Measurements from ENCODE around the gene KLHL42. TPM values are rescaled to one million over a fixed set of nuclear protein-coding genes. Genes with fewer than 3 reads are reported as not detected.

The KLHL42 gene
- total and polyA plus RNA-seq, 2 of the 13 experiments (the other 11 are each of a cell fraction or from before 2014, with no cell fraction given) = 13.5 to 14.0 TPM

DNA sequence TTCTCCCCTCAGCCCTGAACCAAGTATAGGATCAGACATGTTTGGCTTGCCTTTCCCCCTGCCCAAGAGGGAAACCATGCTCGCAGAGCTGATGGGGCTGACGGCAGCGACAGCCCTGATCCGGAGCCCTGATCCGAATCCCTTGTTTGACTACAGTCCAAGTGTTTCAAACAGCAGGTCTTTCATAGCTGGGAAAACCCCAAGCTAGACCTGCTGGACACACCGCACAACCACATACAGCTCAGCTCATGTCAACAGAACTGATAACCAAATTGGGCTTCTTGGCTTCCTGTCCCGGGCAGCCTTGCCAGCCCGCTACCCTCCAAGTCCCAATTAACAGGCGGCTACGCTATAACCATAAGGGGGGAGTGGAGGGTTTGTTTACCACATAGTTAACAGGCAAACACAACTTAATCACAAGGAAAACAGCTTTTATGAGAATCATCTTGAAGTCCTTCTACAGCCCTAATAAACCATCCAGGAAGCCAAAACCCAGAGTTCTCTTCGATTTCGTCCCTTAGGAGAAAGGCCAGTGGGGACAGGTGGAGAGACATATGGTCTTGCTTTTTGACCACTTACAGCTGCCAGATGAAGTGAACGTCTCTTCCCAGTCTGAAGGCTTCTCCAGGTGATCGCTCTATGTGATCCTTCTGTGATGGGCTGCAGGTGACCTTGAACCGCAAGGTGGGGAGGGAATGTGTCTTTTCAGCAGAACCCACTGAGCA is 64.5 kb downstream of the KLHL42 start (continued):
- TF ChIP-seq, protein P1, sequence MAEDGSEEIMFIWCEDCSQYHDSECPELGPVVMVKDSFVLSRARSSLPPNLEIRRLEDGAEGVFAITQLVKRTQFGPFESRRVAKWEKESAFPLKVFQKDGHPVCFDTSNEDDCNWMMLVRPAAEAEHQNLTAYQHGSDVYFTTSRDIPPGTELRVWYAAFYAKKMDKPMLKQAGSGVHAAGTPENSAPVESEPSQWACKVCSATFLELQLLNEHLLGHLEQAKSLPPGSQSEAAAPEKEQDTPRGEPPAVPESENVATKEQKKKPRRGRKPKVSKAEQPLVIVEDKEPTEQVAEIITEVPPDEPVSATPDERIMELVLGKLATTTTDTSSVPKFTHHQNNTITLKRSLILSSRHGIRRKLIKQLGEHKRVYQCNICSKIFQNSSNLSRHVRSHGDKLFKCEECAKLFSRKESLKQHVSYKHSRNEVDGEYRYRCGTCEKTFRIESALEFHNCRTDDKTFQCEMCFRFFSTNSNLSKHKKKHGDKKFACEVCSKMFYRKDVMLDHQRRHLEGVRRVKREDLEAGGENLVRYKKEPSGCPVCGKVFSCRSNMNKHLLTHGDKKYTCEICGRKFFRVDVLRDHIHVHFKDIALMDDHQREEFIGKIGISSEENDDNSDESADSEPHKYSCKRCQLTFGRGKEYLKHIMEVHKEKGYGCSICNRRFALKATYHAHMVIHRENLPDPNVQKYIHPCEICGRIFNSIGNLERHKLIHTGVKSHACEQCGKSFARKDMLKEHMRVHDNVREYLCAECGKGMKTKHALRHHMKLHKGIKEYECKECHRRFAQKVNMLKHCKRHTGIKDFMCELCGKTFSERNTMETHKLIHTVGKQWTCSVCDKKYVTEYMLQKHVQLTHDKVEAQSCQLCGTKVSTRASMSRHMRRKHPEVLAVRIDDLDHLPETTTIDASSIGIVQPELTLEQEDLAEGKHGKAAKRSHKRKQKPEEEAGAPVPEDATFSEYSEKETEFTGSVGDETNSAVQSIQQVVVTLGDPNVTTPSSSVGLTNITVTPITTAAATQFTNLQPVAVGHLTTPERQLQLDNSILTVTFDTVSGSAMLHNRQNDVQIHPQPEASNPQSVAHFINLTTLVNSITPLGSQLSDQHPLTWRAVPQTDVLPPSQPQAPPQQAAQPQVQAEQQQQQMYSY (CRISPR knock-in tag; IDR thresholded peaks at IDR 0.05) = peak; percentile 69; the same call in 1 of the 2 replicates
- TF ChIP-seq SNAPC2 (CRISPR knock-in tag; IDR thresholded peaks at IDR 0.05) (no peak), NKX3-1 (CRISPR knock-in tag; IDR thresholded peaks at IDR 0.05) (no peak), ZNF263 (CRISPR knock-in tag; IDR thresholded peaks at IDR 0.05) (no peak), MIXL1 (CRISPR knock-in tag; IDR thresholded peaks at IDR 0.05) (no peak), ZKSCAN1 (IDR thresholded peaks at IDR 0.05; ENCODE audit: low read length) (no peak), SALL1 (CRISPR knock-in tag; IDR thresholded peaks at IDR 0.05) (0 out of 2 replicates have a peak, but pooled peaks have one; percentile 19), TOE1 (CRISPR knock-in tag; IDR thresholded peaks at IDR 0.05) (no peak), ZNF747 (CRISPR knock-in tag; IDR thresholded peaks at IDR 0.05; ENCODE audit: borderline replicate concordance) (no peak), NCOA1 (CRISPR knock-in tag; IDR thresholded peaks at IDR 0.05) (no peak), ZSCAN29 (CRISPR knock-in tag; conservative IDR thresholded peaks at IDR 0.05) (0 out of 2 replicates have a peak, but pooled peaks have one; percentile 41), GABPA (IDR thresholded peaks at IDR 0.05; ENCODE audit: low read depth, low read length) (no peak), GABPA (CRISPR knock-in tag; IDR thresholded peaks at IDR 0.05; ENCODE audit: low read depth) (no peak), KAT8 (CRISPR knock-in tag; IDR thresholded peaks at IDR 0.05) (no peak), SP4 (CRISPR knock-in tag; IDR thresholded peaks at IDR 0.05) (no peak), KLF9 (CRISPR knock-in tag; IDR thresholded peaks at IDR 0.05; ENCODE audit: low read depth) (no peak), ZNF605 (CRISPR knock-in tag; IDR thresholded peaks at IDR 0.05) (no peak), CENPT (CRISPR knock-in tag; IDR thresholded peaks at IDR 0.05; ENCODE audit: low read depth) (no peak), KDM5B (CRISPR knock-in tag; IDR thresholded peaks at IDR 0.05; ENCODE audit: borderline replicate concordance) (0 out of 2 replicates have a peak, but pooled peaks have one; percentile 33), SMYD3 (CRISPR knock-in tag; IDR thresholded peaks at IDR 0.05) (no peak), ZBTB3 (CRISPR knock-in tag; IDR thresholded peaks at IDR 0.05; ENCODE audit: borderline replicate concordance, low read depth) (no peak), FOXO1 (CRISPR knock-in tag; IDR thresholded peaks at IDR 0.05) (no peak)
- TF ChIP-seq, protein P2, sequence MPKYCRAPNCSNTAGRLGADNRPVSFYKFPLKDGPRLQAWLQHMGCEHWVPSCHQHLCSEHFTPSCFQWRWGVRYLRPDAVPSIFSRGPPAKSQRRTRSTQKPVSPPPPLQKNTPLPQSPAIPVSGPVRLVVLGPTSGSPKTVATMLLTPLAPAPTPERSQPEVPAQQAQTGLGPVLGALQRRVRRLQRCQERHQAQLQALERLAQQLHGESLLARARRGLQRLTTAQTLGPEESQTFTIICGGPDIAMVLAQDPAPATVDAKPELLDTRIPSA (CRISPR knock-in tag; IDR thresholded peaks at IDR 0.05; ENCODE audit: borderline replicate concordance) = no peak
- TF ChIP-seq, protein P3, sequence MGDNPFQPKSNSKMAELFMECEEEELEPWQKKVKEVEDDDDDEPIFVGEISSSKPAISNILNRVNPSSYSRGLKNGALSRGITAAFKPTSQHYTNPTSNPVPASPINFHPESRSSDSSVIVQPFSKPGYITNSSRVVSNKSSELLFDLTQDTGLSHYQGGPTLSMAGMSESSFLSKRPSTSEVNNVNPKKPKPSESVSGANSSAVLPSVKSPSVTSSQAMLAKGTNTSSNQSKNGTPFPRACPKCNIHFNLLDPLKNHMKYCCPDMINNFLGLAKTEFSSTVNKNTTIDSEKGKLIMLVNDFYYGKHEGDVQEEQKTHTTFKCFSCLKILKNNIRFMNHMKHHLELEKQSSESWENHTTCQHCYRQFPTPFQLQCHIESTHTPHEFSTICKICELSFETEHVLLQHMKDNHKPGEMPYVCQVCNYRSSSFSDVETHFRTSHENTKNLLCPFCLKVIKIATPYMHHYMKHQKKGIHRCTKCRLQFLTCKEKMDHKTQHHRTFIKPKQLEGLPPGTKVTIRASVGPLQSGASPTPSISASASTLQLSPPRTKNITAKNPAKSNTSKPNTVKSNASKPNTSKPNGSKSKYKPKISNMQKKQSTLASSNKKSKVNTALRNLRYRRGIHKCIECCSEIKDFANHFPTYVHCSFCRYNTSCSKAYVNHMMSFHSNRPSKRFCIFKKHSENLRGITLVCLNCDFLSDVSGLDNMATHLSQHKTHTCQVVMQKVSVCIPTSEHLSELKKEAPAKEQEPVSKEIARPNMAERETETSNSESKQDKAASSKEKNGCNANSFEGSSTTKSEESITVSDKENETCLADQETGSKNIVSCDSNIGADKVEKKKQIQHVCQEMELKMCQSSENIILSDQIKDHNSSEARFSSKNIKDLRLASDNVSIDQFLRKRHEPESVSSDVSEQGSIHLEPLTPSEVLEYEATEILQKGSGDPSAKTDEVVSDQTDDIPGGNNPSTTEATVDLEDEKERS (CRISPR knock-in tag; IDR thresholded peaks at IDR 0.05) = no peak
- TF ChIP-seq, protein P4, sequence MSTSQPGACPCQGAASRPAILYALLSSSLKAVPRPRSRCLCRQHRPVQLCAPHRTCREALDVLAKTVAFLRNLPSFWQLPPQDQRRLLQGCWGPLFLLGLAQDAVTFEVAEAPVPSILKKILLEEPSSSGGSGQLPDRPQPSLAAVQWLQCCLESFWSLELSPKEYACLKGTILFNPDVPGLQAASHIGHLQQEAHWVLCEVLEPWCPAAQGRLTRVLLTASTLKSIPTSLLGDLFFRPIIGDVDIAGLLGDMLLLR (CRISPR knock-in tag; IDR thresholded peaks at IDR 0.05) = no peak
